HAP-1 (cell line): ENCODE measurements around the gene MOV10.
A peak's percentile ranks its signal among the peaks of the same experiment; 100 is the strongest.

ENCODE experiments used
- DNase-seq, 2 experiments: peaks; one replicate each; pipeline ENCODE4 v3.0.0-alpha.2; 2016 to 2020; ENCODE audit warnings: low spot score in 2 of 2
- H3K27me3 ChIP-seq: fragments of 250-450 bp; sonication (Bioruptor Pico); 2 replicates; pipeline ENCODE4 v1.5.1; 2020; ENCODE audit warnings: low read depth, mild to moderate bottlenecking, moderate library complexity
- H3K36me3 ChIP-seq: fragments of 250-450 bp; sonication (Bioruptor Pico); replicated peaks from 2 replicates; pipeline ENCODE4 v1.5.1; 2020; ENCODE audit warnings: mild to moderate bottlenecking
- H3K4me1 ChIP-seq: fragments of 250-450 bp; sonication (Bioruptor Pico); 2 replicates; pipeline ENCODE4 v1.5.1; 2020; ENCODE audit warnings: mild to moderate bottlenecking
- H3K4me3 ChIP-seq: fragments of 250-450 bp; sonication (Bioruptor Pico); 2 replicates; pipeline ENCODE4 v1.5.1; 2020; ENCODE audit warnings: mild to moderate bottlenecking, moderate library complexity
- H3K9me3 ChIP-seq: fragments of 250-450 bp; sonication (Bioruptor Pico); 2 replicates; pipeline ENCODE4 v1.5.1; 2020; ENCODE audit warnings: mild to moderate bottlenecking, moderate library complexity
- in situ Hi-C: fragments of 300-500 bp; cut with MboI; formaldehyde crosslinking; loops from 3 replicates; pipeline ENCODE4 v1.14.3; 2020; ENCODE audit warnings: low sequenced_read_pairs, inconsistent platforms, mixed read lengths

The MOV10 gene

GRCh38 chr1:112697781-112698201 is 23.3 kb downstream of the MOV10 start:
- Histone ChIP-seq H3K36me3 (peaks cover 97% of the 10 kb centered on the region), H3K4me1 (peaks cover 12% of the 10 kb centered on the region)
- in situ Hi-C loops = no loop called here

GRCh38 chr1:112698366-112699310 is 24.2 kb downstream of the MOV10 start:
- H3K4me1 ChIP-seq = peaks cover 12% of the 10 kb centered on the region
- peaks cover 97% of the 10 kb centered on the region for H3K36me3 ChIP-seq
- H3K4me3 ChIP-seq = no peak overlapping the region
- no peaks in the 10 kb centered on the region for H3K9me3 ChIP-seq
- peak in 1 of 2 experiments; percentile 54 for DNase-seq
- H3K27me3 ChIP-seq = no peaks in the 10 kb centered on the region
- in situ Hi-C loops = no loop called here

More at GRCh38 chr1:112697781-112698201, 23.3 kb downstream of the MOV10 start:
- Histone ChIP-seq H3K4me3 (no peak overlapping the region), H3K9me3 (no peaks in the 10 kb centered on the region), H3K27me3 (no peaks in the 10 kb centered on the region)
- no peak for DNase-seq

- in situ Hi-C loops = no loop called here
- H3K4me3 ChIP-seq = no peak overlapping the region
- DNase-seq = no peak
- no peaks in the 10 kb centered on the region for H3K27me3 ChIP-seq
- H3K9me3 ChIP-seq = no peaks in the 10 kb centered on the region
- H3K4me1 ChIP-seq = peaks cover 16% of the 10 kb centered on the region
- H3K36me3 ChIP-seq = peaks cover 88% of the 10 kb centered on the region
Observed at GRCh38 chr1:112699425-112700144, 25.1 kb downstream of the MOV10 start.

GRCh38 chr1:112700290-112701226 is 26.1 kb downstream of the MOV10 start:
- peaks cover 24% of the 10 kb centered on the region for H3K4me1 ChIP-seq
- DNase-seq = peak; percentile 40 to 92
- H3K36me3 ChIP-seq = peaks cover 78% of the 10 kb centered on the region
- no peaks in the 10 kb centered on the region for H3K9me3 ChIP-seq
- H3K27me3 ChIP-seq = no peaks in the 10 kb centered on the region
- in situ Hi-C loops = no loop called here
- H3K4me3 ChIP-seq = no peak overlapping the region

- no peak for DNase-seq
- Histone ChIP-seq H3K4me1 (peaks cover 28% of the 10 kb centered on the region), H3K4me3 (no peak overlapping the region), H3K9me3 (no peaks in the 10 kb centered on the region), H3K27me3 (no peaks in the 10 kb centered on the region), H3K36me3 (peaks cover 69% of the 10 kb centered on the region)
- in situ Hi-C loops = no loop called here
Observed at GRCh38 chr1:112701227-112702066, 27.0 kb downstream of the MOV10 start.

- Histone ChIP-seq H3K4me1 (peaks cover 28% of the 10 kb centered on the region), H3K36me3 (peaks cover 63% of the 10 kb centered on the region), H3K27me3 (no peaks in the 10 kb centered on the region), H3K4me3 (no peak overlapping the region), H3K9me3 (no peaks in the 10 kb centered on the region)
- in situ Hi-C loops = no loop called here
- no peak for DNase-seq
Observed at GRCh38 chr1:112702067-112702395, 27.6 kb downstream of the MOV10 start.

GRCh38 chr1:112702420-112703261 is 28.2 kb downstream of the MOV10 start:
- Histone ChIP-seq H3K9me3 (no peaks in the 10 kb centered on the region), H3K4me3 (no peak overlapping the region), H3K36me3 (peaks cover 57% of the 10 kb centered on the region), H3K4me1 (peaks cover 30% of the 10 kb centered on the region), H3K27me3 (no peaks in the 10 kb centered on the region)
- in situ Hi-C loops = no loop called here
- no peak for DNase-seq

GRCh38 chr1:112703706-112704105 is 29.2 kb downstream of the MOV10 start:
- peaks cover 31% of the 10 kb centered on the region for H3K4me1 ChIP-seq
- DNase-seq = no peak
- in situ Hi-C loops = no loop called here
- no peaks in the 10 kb centered on the region for H3K27me3 ChIP-seq
- no peaks in the 10 kb centered on the region for H3K9me3 ChIP-seq
- H3K36me3 ChIP-seq = peaks cover 46% of the 10 kb centered on the region
- no peak overlapping the region for H3K4me3 ChIP-seq

- peaks cover 39% of the 10 kb centered on the region for H3K36me3 ChIP-seq
- H3K4me1 ChIP-seq = peaks cover 31% of the 10 kb centered on the region
- peak overlapping the region; percentile 88 for H3K4me3 ChIP-seq
- no peak for DNase-seq
- no peaks in the 10 kb centered on the region for H3K9me3 ChIP-seq
- no peaks in the 10 kb centered on the region for H3K27me3 ChIP-seq
- in situ Hi-C loops = no loop called here
Observed at GRCh38 chr1:112704391-112704933, 30.0 kb downstream of the MOV10 start.

GRCh38 chr1:112704934-112705627 is 30.6 kb downstream of the MOV10 start:
- no peaks in the 10 kb centered on the region for H3K9me3 ChIP-seq
- DNase-seq = peak; percentile 94 to 95
- H3K27me3 ChIP-seq = no peaks in the 10 kb centered on the region
- peaks cover 33% of the 10 kb centered on the region for H3K36me3 ChIP-seq
- in situ Hi-C loops = loop anchor here (5.0 kb wide), 2 partner anchors 88 to 313 kb away; partner anchors contain the start of genes CAPZA1 and ST7L
- peak overlapping the region; percentile 88 for H3K4me3 ChIP-seq
- peaks cover 31% of the 10 kb centered on the region for H3K4me1 ChIP-seq

GRCh38 chr1:112706505-112707220 is 32.2 kb downstream of the MOV10 start, which contains the start of gene RHOC:
TSS of gene RHOC (minus strand) at chr1:112707127. CDS start at chr1:112703799, 3,328 bp downstream.
- in situ Hi-C loops = loop anchor here (5.0 kb wide), 2 partner anchors 89 to 314 kb away; partner anchors contain the start of genes CAPZA1 and ST7L
- no peaks in the 10 kb centered on the region for H3K9me3 ChIP-seq
- no peaks in the 10 kb centered on the region for H3K27me3 ChIP-seq
- peaks cover 19% of the 10 kb centered on the region for H3K4me1 ChIP-seq
- H3K36me3 ChIP-seq = peaks cover 17% of the 10 kb centered on the region
- H3K4me3 ChIP-seq = peak within 1 kb of the TSS; percentile 88
- DNase-seq = peak; percentile 68 to 83
